Skeletal muscle tissue (tissue), 5 donors: ENCODE data around the gene NOP56. TPM values are rescaled to one million over a fixed set of nuclear protein-coding genes. Genes with fewer than 3 reads are reported as not detected.

Source experiments
- H3K27ac ChIP-seq: one replicate; pipeline ENCODE4 v1.7.0; 2013; ENCODE audit warnings: mild to moderate bottlenecking, low read depth, low read length, inconsistent platforms
- H3K27me3 ChIP-seq, 3 donors: one replicate each; pipeline ENCODE4 v1.7.0; 2013; ENCODE audit warnings: low read length in 3 of 3; ENCODE audit not compliant: control insufficient read depth in 3 of 3, insufficient read depth in 3 of 3
- H3K36me3 ChIP-seq, 3 donors: one replicate each; pipeline ENCODE4 v1.7.0; 2013; ENCODE audit warnings: low read length in 3 of 3; ENCODE audit not compliant: control insufficient read depth in 3 of 3, insufficient read depth in 3 of 3
- H3K4me1 ChIP-seq, 3 donors: one replicate each; pipeline ENCODE4 v1.7.0; 2013; ENCODE audit warnings: low read length in 3 of 3, mild to moderate bottlenecking in 3 of 3; ENCODE audit not compliant: control insufficient read depth in 3 of 3, insufficient read depth in 3 of 3
- H3K4me3 ChIP-seq, 3 donors: one replicate each; pipeline ENCODE4 v1.7.0; 2013; ENCODE audit warnings: low read length in 3 of 3
- H3K9ac ChIP-seq, 3 donors: one replicate each; pipeline ENCODE4 v1.7.0; 2013; ENCODE audit warnings: low read length in 3 of 3, mild to moderate bottlenecking in 3 of 3, moderate library complexity in 2 of 3, low read depth in 1 of 3
- H3K9me3 ChIP-seq, 3 donors: one replicate each; pipeline ENCODE4 v1.7.0; 2013; ENCODE audit warnings: low read length in 3 of 3; ENCODE audit not compliant: control insufficient read depth in 3 of 3
- small RNA-seq: library from RNA; depleted of rRNA; stranded (forward); fragments of <200 nt; gene quantifications from one replicate; pipeline ENCODE3, GENCODE V24; 2014
- total RNA-seq: library from RNA; depleted of rRNA; stranded (reverse); fragments of >200 nt; gene quantifications from one replicate; pipeline ENCODE4 v1.2.3, GENCODE V29; 2014
- donor health status: Osteomylitis.

NOP56 gene
- total RNA-seq, 1 donor from 2014 or later = 103 TPM

- Histone ChIP-seq H3K9ac (no peak overlapping the region), H3K27ac (no peak overlapping the region), H3K4me3 (no peak overlapping the region), H3K4me1 (no peaks in the 10 kb centered on the region), H3K9me3 (no peaks in the 10 kb centered on the region), H3K36me3 (no peaks in the 10 kb centered on the region), H3K27me3 (peaks cover 9 to 24% (median 11%) of the 10 kb centered on the region in 3 donors)
Measured at GRCh38 chr20:2707353-2708072, 55.1 kb downstream of the NOP56 start.

Small RNA genes lying within 50 kb of the gene (small RNA-seq; reads per million reads assigned to genes)
- gene SNORA51 (not detected), gene SNORD110 (not detected), gene SNORD56 (not detected), gene SNORD57 (not detected), gene SNORD86 (not detected)

Other genes starting within 250 kb of the NOP56 start
- 86.1 TPM for gene SNRPB, start 181.8 kb upstream of the NOP56 start, total RNA-seq
- gene ZNF343, start 143.7 kb upstream of the NOP56 start, total RNA-seq = 12.5 TPM
- gene TMC2, start 116.1 kb upstream of the NOP56 start, total RNA-seq = not detected
- 156 TPM for gene IDH3B, start 11.6 kb downstream of the NOP56 start, total RNA-seq
- gene EBF4, start 40.1 kb downstream of the NOP56 start, total RNA-seq = 2.6 TPM
- gene CPXM1, start 148.0 kb downstream of the NOP56 start, total RNA-seq = 26.1 TPM
- gene C20orf141, start 162.4 kb downstream of the NOP56 start, total RNA-seq = not detected
- not detected for gene TMEM239, start 163.7 kb downstream of the NOP56 start, total RNA-seq
- 9.4 TPM for gene PCED1A, start 188.0 kb downstream of the NOP56 start, total RNA-seq
- 28.2 TPM for gene VPS16, start 188.1 kb downstream of the NOP56 start, total RNA-seq
- 93.4 TPM for gene PTPRA, start 220.8 kb downstream of the NOP56 start, total RNA-seq